K562 treated with DMSO at 1 percent for 12 hours (cell line): Measurements from ENCODE around the gene MTX1. TPM values are rescaled to one million over a fixed set of nuclear protein-coding genes. Genes with fewer than 3 reads are reported as not detected.

ENCODE experiments used
- total RNA-seq: library from RNA; unstranded; fragments of 300-600 nt; gene quantifications from 2 replicates; pipeline ENCODE4 v1.2.3, GENCODE V29; 2022; ENCODE audit not compliant: insufficient read depth

The MTX1 gene
- 61.9 and 73.8 TPM in 2 replicates for total RNA-seq

GRCh38 chr1:155208541-155209311 is at the start of gene MTX1:
Gene MTX1 (plus strand): TSS chr1:155208695. CDS start chr1:155208805, 110 bp downstream.

DNA sequence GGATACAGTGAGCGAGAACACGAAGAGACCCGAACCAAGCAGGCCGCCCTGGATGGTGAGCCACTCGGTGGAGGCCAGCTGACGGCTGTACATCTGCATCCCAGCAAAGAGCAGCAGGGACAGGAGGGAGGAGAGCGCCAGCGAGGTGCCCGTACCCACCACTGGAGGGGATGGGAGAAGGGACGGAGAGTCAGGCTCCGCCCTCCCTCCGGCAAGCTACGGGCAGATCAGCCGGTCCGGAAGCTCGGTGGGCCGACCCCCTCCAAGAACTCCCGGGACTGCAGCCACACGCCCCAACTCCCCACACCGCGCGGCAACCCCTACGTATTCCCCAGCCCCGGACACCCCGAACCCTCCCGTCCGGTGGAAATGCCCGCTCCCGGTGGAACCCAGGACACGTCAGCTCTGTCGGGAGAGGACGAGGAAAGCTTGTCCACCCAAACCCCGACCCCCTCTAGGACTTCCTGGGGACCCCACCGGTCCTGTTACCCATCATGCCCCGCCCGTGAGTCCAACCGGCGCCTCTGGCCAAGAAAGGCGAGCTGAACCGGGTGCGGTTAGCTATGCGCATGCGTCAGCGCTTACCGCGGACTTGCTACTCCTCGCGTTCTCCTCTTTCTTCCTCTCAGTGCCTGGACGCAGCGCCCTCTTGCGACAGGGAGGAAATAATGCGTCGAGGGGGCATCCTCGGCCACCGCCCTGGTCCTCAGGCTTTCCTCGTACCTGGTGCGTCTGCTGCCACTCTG is 35.6 kb upstream of the MTX1 start, which contains the start of gene KRTCAP2:
Gene KRTCAP2 (minus strand): TSS at position 573 of the 746 bp plus-strand sequence. CDS start 80 bp downstream, at position 493.

DNA sequence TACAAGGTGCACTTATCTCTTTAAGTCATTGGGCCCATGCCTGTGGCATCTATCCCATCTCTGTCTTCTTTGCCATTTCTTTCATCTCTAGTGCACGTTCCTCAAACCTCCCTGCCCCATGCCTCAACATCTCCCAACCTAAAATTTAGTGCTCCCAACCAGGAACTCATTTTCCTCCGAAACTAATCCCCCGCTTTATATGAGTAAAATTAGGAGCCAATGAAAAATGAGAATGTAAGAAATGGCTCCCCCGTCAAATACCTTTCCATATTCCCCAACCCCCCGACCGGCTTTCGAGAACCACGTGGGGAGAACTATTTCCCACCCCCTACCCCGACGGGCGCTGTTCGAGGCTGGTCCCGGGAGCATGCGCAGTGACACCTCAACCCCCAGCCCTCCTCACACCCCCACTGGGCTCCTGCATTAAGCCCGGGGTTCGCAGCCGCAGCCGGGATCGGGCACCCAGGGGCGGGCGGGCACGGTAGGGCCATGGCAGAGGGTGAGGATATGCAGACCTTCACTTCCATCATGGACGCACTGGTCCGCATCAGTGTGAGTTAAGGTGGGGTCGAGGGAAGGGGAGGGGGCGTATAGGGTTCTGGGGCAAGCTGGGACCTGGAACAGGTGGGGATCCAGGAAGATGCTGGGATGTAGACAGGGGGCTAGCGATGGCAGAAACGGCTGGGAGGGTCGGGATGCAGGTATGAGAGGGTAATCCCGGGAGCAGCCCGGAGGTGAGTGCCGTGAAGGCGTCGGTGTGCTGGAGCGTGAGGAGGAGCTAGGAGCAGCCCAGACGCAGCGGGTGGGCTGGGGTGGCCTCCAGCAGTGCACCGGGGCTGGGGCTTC is 34.8 kb upstream of the MTX1 start, which contains the start of gene TRIM46:
Gene TRIM46 (plus strand): TSS at position 372 of the 846 bp plus-strand sequence. CDS start 118 bp downstream, at position 490.

DNA sequence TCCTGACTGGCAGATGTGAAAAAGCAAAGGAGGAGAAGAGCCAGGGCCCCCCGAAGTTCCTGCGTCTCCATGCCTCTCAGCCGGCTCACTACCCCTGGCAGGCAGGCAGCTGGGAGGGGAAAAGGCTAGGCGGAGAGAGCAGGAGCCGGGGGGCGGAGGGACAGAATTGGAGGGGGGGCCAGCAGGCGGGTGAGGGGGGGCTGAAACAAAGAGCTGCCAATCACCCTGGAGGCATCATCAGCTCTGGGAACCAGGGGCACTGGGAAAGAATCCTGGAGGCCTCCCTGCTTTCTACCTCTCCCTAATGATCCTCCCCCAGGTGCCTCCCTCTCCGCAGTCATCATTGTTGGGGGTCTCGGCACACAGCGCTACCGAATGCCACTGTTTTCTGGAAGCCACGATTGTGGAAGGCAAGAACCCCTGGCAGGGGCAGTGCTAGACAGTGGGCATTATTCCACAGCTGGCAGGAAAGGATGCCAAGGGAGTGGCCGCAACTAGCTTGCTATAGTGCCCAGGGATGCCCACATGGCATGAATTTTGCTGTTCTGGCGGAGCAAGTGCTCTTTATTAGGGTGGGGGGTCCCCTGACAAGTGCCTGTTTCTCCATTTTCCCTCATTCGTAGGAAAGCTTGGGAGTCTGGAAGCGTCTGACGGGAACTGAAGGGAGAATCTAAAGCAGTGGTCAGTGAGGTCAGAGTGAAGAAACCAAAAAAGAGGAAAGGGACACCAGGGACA is 522 bp upstream of the MTX1 start, which contains the start of gene THBS3:
Gene THBS3 (minus strand): TSS at position 92 of the 735 bp plus-strand sequence. CDS start 21 bp downstream, at position 71.

GRCh38 chr1:155255243-155256007 is 46.9 kb downstream of the MTX1 start, which contains the start of gene ENTREP3:
Gene ENTREP3 (minus strand): TSS chr1:155255483. CDS start chr1:155254877, 606 bp downstream.

GRCh38 chr1:155261852-155262673 is 53.6 kb downstream of the MTX1 start, which contains the start of gene SCAMP3:
Gene SCAMP3 (minus strand): TSS chr1:155262360. CDS start chr1:155262151, 209 bp downstream.

Other genes starting within 250 kb of the MTX1 start
- 29.6 and 51.5 TPM in 2 replicates for gene PYGO2, start 246.9 kb upstream of the MTX1 start, total RNA-seq
- gene SHC1, start 237.9 kb upstream of the MTX1 start, total RNA-seq: 26.5 and 56.6 TPM in 2 replicates
- 450 and 472 TPM in 2 replicates for gene CKS1B, start 234.0 kb upstream of the MTX1 start, total RNA-seq
- gene FLAD1, start 225.4 kb upstream of the MTX1 start, total RNA-seq: 39.5 and 45.7 TPM in 2 replicates
- not detected in 2 replicates for gene LENEP, start 215.1 kb upstream of the MTX1 start, total RNA-seq
- 31.1 and 37.0 TPM in 2 replicates for gene ZBTB7B, start 205.9 kb upstream of the MTX1 start, total RNA-seq
- gene DCST2, start 174.9 kb upstream of the MTX1 start, total RNA-seq: 0.99 and 2.2 TPM in 2 replicates
- gene DCST1, start 174.9 kb upstream of the MTX1 start, total RNA-seq: not detected in 2 replicates
- 44.7 and 44.9 TPM in 2 replicates for gene ADAM15, start 157.4 kb upstream of the MTX1 start, total RNA-seq
- gene EFNA4, start 145.0 kb upstream of the MTX1 start, total RNA-seq: 11.9 and 16.0 TPM in 2 replicates
- 5.3 and 6.7 TPM in 2 replicates for gene EFNA3, start 129.9 kb upstream of the MTX1 start, total RNA-seq
- gene EFNA1, start 80.8 kb upstream of the MTX1 start, total RNA-seq: 3.9 and 5.4 TPM in 2 replicates
- gene SLC50A1, start 72.8 kb upstream of the MTX1 start, total RNA-seq: 106 and 112 TPM in 2 replicates
- 98.9 and 177 TPM in 2 replicates for gene DPM3, start 68.2 kb upstream of the MTX1 start, total RNA-seq
- 303 and 367 TPM in 2 replicates for gene KRTCAP2, start 35.4 kb upstream of the MTX1 start, total RNA-seq
- gene TRIM46, start 34.8 kb upstream of the MTX1 start, total RNA-seq: 0.26 TPM in 1 of 2 replicates, not detected in the other
- 3.1 and 3.3 TPM in 2 replicates for gene THBS3, start 798 bp upstream of the MTX1 start, total RNA-seq
- 19.8 and 37.2 TPM in 2 replicates for gene ENTREP3, start 46.8 kb downstream of the MTX1 start, total RNA-seq
- gene SCAMP3, start 53.7 kb downstream of the MTX1 start, total RNA-seq: 109 and 129 TPM in 2 replicates
- 21.7 and 62.2 TPM in 2 replicates for gene CLK2, start 64.8 kb downstream of the MTX1 start, total RNA-seq
- gene HCN3, start 68.8 kb downstream of the MTX1 start, total RNA-seq: 2.8 and 5.7 TPM in 2 replicates
- 15.7 and 16.2 TPM in 2 replicates for gene PKLR, start 92.7 kb downstream of the MTX1 start, total RNA-seq
- gene FDPS, start 100.2 kb downstream of the MTX1 start, total RNA-seq: 206 and 210 TPM in 2 replicates
- 46.8 and 76.3 TPM in 2 replicates for gene RUSC1, start 112.2 kb downstream of the MTX1 start, total RNA-seq